ENCODE measurements around the gene PPP2R5E. TPM values are rescaled to one million over a fixed set of nuclear protein-coding genes. Genes with fewer than 3 reads are reported as not detected.

PPP2R5E gene
- total and polyA plus RNA-seq, 4 donors: 6.0 to 13.1 (median 8.4) TPM

DNA sequence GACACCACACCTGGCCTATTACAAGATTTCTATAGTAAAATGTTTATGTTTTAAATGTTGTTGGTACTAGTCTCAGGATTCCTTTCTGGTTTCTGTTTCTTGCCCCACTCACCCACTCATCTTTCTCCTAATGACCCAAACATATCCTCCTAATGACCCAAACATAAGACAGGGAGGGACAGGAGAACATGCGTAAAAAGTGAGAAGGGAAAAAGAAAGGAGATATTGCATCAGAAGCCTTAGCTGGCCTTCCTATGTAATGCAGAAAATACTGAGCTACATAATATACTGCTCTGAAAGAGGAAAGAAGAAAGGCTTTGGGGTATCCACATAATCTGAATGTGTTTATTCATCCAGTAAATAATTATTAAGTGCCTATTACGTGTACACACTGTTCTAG lies 119.8 kb downstream of the PPP2R5E start:
- Histone ChIP-seq H3K9me3 (ENCODE audit: control insufficient read depth in 4 of 4, low read length in 3 of 4) (no peaks in the 10 kb centered on the region), H3K4me1 (ENCODE audit: control insufficient read depth in 4 of 4, insufficient read depth in 4 of 4, low read length in 3 of 4) (no peaks in the 10 kb centered on the region), H3K9ac (ENCODE audit: low read depth in 1 of 2, low read length in 2 of 2) (no peak overlapping the region), H3K4me3 (ENCODE audit: low read depth in 1 of 3, low read length in 3 of 3) (no peak overlapping the region), H3K36me3 (ENCODE audit: control insufficient read depth in 4 of 4, insufficient read depth in 3 of 4, low read depth in 1 of 4, low read length in 3 of 4) (peaks cover 0 to 8% (median 4%) of the 10 kb centered on the region in 4 donors), H3K27me3 (ENCODE audit: control insufficient read depth in 4 of 4, insufficient read depth in 4 of 4, low read length in 3 of 4) (no peaks in the 10 kb centered on the region), H3K27ac (ENCODE audit: low read depth in 1 of 2, low read length in 2 of 2) (no peak overlapping the region)
- 95% methylated on average over 2 of the region's 2 CpGs for WGBS
- TF ChIP-seq, protein P1, sequence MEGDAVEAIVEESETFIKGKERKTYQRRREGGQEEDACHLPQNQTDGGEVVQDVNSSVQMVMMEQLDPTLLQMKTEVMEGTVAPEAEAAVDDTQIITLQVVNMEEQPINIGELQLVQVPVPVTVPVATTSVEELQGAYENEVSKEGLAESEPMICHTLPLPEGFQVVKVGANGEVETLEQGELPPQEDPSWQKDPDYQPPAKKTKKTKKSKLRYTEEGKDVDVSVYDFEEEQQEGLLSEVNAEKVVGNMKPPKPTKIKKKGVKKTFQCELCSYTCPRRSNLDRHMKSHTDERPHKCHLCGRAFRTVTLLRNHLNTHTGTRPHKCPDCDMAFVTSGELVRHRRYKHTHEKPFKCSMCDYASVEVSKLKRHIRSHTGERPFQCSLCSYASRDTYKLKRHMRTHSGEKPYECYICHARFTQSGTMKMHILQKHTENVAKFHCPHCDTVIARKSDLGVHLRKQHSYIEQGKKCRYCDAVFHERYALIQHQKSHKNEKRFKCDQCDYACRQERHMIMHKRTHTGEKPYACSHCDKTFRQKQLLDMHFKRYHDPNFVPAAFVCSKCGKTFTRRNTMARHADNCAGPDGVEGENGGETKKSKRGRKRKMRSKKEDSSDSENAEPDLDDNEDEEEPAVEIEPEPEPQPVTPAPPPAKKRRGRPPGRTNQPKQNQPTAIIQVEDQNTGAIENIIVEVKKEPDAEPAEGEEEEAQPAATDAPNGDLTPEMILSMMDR (IDR thresholded peaks at IDR 0.05; ENCODE audit: low read depth, low read length, missing input control): no peak
- TF ChIP-seq SP1 (IDR thresholded peaks at IDR 0.05): no peak
- no peak for DNase-seq (ENCODE audit: low spot score)

DNA sequence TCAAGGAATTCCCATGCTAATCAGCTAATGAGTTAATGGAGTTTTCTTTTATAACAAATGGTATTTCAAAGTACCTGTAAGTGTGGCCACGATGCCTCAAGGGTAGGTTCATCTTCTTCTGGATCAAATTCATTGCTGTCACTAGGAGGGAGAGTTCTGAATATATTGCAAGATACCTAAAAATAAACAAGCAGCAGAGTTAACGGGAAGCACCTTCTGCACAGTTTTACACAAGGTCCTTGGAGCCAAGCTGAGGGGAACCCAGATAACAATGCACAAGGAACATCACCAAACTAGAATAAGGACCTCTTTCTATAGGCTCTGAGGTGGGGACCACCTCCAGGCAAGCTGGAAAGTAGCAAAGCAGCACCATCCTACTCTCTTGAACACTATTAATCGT lies 121.3 kb downstream of the PPP2R5E start:
- Histone ChIP-seq H3K4me1 (ENCODE audit: control insufficient read depth in 4 of 4, insufficient read depth in 4 of 4, low read length in 3 of 4) (no peaks in the 10 kb centered on the region), H3K36me3 (ENCODE audit: control insufficient read depth in 4 of 4, insufficient read depth in 3 of 4, low read depth in 1 of 4, low read length in 3 of 4) (peaks cover 0 to 8% (median 4%) of the 10 kb centered on the region in 4 donors), H3K27ac (ENCODE audit: low read depth in 1 of 2, low read length in 2 of 2) (no peak overlapping the region), H3K9ac (ENCODE audit: low read depth in 1 of 2, low read length in 2 of 2) (no peak overlapping the region), H3K9me3 (ENCODE audit: control insufficient read depth in 4 of 4, low read length in 3 of 4) (no peaks in the 10 kb centered on the region), H3K4me3 (ENCODE audit: low read depth in 1 of 3, low read length in 3 of 3) (no peak overlapping the region), H3K27me3 (ENCODE audit: control insufficient read depth in 4 of 4, insufficient read depth in 4 of 4, low read length in 3 of 4) (no peaks in the 10 kb centered on the region)
- WGBS: 82% methylated on average over 3 of the region's 3 CpGs
- no peak for DNase-seq (ENCODE audit: low spot score)
- TF ChIP-seq RAD21 (IDR thresholded peaks at IDR 0.05) (no peak), FOXA1 (IDR thresholded peaks at IDR 0.05) (no peak)

DNA sequence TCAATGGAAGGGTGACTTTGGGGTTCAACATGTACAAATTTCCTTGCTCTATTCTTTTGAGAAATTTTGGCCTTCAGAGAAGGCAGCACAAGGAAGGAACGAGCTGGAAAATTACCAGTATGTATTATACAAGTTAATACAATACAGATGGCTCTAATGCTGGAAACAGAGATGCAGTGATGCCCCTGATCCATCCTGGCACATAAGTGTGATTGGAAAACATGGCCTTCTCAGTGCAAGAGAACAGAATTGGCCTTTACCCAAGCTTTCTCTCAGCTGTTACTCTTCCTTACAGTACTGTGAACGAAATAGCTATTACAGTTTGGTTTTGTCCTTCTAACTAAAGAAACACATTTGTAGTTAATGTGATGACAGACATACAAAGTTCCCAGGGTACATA lies 122.0 kb downstream of the PPP2R5E start:
- H3K27me3 ChIP-seq (ENCODE audit: control insufficient read depth in 4 of 4, insufficient read depth in 4 of 4, low read length in 3 of 4): no peaks in the 10 kb centered on the region
- DNase-seq (ENCODE audit: low spot score): no peak
- no peaks in the 10 kb centered on the region for H3K9me3 ChIP-seq (ENCODE audit: control insufficient read depth in 4 of 4, low read length in 3 of 4)
- no peaks in the 10 kb centered on the region for H3K4me1 ChIP-seq (ENCODE audit: control insufficient read depth in 4 of 4, insufficient read depth in 4 of 4, low read length in 3 of 4)
- H3K36me3 ChIP-seq (ENCODE audit: control insufficient read depth in 4 of 4, insufficient read depth in 3 of 4, low read depth in 1 of 4, low read length in 3 of 4): peaks cover 0 to 8% (median 4%) of the 10 kb centered on the region in 4 donors
- TF ChIP-seq YY1 (IDR thresholded peaks at IDR 0.05): no peak
- TF ChIP-seq, protein P2, sequence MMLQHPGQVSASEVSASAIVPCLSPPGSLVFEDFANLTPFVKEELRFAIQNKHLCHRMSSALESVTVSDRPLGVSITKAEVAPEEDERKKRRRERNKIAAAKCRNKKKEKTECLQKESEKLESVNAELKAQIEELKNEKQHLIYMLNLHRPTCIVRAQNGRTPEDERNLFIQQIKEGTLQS (IDR thresholded peaks at IDR 0.05): no peak
- H3K4me3 ChIP-seq (ENCODE audit: low read depth in 1 of 3, low read length in 3 of 3): no peak overlapping the region
- H3K27ac ChIP-seq (ENCODE audit: low read depth in 1 of 2, low read length in 2 of 2): no peak overlapping the region
- WGBS: 96% methylated on average over 2 of the region's 2 CpGs
- no peak overlapping the region for H3K9ac ChIP-seq (ENCODE audit: low read depth in 1 of 2, low read length in 2 of 2)

DNA sequence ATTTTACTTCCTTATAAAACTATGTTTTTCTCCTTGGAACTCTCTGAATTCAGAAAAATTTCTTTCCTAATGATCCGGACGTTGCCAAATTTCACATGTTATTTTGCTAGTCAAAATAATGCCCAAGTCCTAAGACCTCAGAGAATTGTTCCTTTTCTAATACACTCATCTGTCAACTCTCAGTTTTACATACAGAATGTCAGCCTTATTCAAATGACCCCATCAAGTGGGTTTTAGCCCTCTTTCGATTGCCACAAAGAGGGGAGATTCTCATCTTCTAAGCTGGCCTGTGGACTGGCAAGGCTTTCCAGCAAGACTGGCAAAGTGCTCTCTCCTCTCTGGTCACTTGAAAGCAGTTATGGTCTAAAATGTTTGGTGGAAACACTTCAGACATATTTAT lies 125.2 kb downstream of the PPP2R5E start:
- Histone ChIP-seq H3K27ac (ENCODE audit: low read depth in 1 of 2, low read length in 2 of 2) (no peak overlapping the region), H3K9me3 (ENCODE audit: control insufficient read depth in 4 of 4, low read length in 3 of 4) (no peaks in the 10 kb centered on the region), H3K36me3 (ENCODE audit: control insufficient read depth in 4 of 4, insufficient read depth in 3 of 4, low read depth in 1 of 4, low read length in 3 of 4) (peaks cover 0 to 11% (median 6%) of the 10 kb centered on the region in 4 donors), H3K4me1 (ENCODE audit: control insufficient read depth in 4 of 4, insufficient read depth in 4 of 4, low read length in 3 of 4) (peaks cover 0 to 1% (median 0%) of the 10 kb centered on the region in 4 donors), H3K9ac (ENCODE audit: low read depth in 1 of 2, low read length in 2 of 2) (no peak overlapping the region), H3K4me3 (ENCODE audit: low read depth in 1 of 3, low read length in 3 of 3) (no peak overlapping the region), H3K27me3 (ENCODE audit: control insufficient read depth in 4 of 4, insufficient read depth in 4 of 4, low read length in 3 of 4) (no peaks in the 10 kb centered on the region)
- WGBS: 95% methylated on average over 3 of the region's 3 CpGs
- DNase-seq (ENCODE audit: low spot score): no peak
- no peak for TF ChIP-seq JUND (IDR thresholded peaks at IDR 0.05)
- TF ChIP-seq, protein P2 (IDR thresholded peaks at IDR 0.05): no peak
- TF ChIP-seq HNF4G (IDR thresholded peaks at IDR 0.05): no peak
- no peak for TF ChIP-seq FOXA1 (IDR thresholded peaks at IDR 0.05)
- no peak for TF ChIP-seq NR2F2 (IDR thresholded peaks at IDR 0.05)
- no peak for TF ChIP-seq TAF1 (conservative IDR thresholded peaks at IDR 0.05)
- no peak for TF ChIP-seq SP1 (IDR thresholded peaks at IDR 0.05)
- TF ChIP-seq, protein P3, sequence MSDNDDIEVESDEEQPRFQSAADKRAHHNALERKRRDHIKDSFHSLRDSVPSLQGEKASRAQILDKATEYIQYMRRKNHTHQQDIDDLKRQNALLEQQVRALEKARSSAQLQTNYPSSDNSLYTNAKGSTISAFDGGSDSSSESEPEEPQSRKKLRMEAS (IDR thresholded peaks at IDR 0.05): no peak
- TF ChIP-seq, protein P4, sequence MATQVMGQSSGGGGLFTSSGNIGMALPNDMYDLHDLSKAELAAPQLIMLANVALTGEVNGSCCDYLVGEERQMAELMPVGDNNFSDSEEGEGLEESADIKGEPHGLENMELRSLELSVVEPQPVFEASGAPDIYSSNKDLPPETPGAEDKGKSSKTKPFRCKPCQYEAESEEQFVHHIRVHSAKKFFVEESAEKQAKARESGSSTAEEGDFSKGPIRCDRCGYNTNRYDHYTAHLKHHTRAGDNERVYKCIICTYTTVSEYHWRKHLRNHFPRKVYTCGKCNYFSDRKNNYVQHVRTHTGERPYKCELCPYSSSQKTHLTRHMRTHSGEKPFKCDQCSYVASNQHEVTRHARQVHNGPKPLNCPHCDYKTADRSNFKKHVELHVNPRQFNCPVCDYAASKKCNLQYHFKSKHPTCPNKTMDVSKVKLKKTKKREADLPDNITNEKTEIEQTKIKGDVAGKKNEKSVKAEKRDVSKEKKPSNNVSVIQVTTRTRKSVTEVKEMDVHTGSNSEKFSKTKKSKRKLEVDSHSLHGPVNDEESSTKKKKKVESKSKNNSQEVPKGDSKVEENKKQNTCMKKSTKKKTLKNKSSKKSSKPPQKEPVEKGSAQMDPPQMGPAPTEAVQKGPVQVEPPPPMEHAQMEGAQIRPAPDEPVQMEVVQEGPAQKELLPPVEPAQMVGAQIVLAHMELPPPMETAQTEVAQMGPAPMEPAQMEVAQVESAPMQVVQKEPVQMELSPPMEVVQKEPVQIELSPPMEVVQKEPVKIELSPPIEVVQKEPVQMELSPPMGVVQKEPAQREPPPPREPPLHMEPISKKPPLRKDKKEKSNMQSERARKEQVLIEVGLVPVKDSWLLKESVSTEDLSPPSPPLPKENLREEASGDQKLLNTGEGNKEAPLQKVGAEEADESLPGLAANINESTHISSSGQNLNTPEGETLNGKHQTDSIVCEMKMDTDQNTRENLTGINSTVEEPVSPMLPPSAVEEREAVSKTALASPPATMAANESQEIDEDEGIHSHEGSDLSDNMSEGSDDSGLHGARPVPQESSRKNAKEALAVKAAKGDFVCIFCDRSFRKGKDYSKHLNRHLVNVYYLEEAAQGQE (IDR thresholded peaks at IDR 0.05): no peak

Measured in liver (tissue), 9 donors.